HL-60 (cell line): ENCODE measurements around the gene CLDN9.

Experiments
- DNase-seq, 2 experiments: peaks; one replicate each; pipeline ENCODE4 v3.0.0-alpha.2; 2010 to 2020; ENCODE audit warnings: low read depth in 1 of 2, low spot score in 1 of 2
- H3K27ac ChIP-seq: fragments of 250-450 bp; sonication (Bioruptor Pico); replicated peaks from 2 replicates; pipeline ENCODE4 v1.5.1; 2020; ENCODE audit warnings: mild to moderate bottlenecking, moderate library complexity
- H3K27me3 ChIP-seq: fragments of 250-450 bp; sonication (Bioruptor Pico); 2 replicates; pipeline ENCODE4 v1.5.1; 2021; ENCODE audit warnings: mild to moderate bottlenecking, moderate library complexity; ENCODE audit not compliant: insufficient read depth, poor library complexity, severe bottlenecking
- H3K4me3 ChIP-seq: replicated peaks from 2 replicates; pipeline ENCODE4 v1.5.1; 2011; ENCODE audit warnings: mild to moderate bottlenecking, control low read depth, low read length; ENCODE audit not compliant: insufficient read depth
- CTCF ChIP-seq: IDR thresholded peaks from one replicate; pipeline ENCODE4 v1.5.1; 2011; ENCODE audit warnings: low read length, control low read depth, inconsistent platforms; ENCODE audit not compliant: insufficient read depth
- GABPA ChIP-seq: IDR thresholded peaks from 2 replicates; pipeline ENCODE4 v1.6.1; 2012; ENCODE audit warnings: low read depth
- POLR2AphosphoS5 ChIP-seq: IDR thresholded peaks from 2 replicates; pipeline ENCODE4 v1.6.1; 2012; ENCODE audit warnings: low read depth
- REST ChIP-seq: IDR thresholded peaks from 2 replicates; pipeline ENCODE4 v1.6.1; 2012; ENCODE audit warnings: low read depth; ENCODE audit not compliant: insufficient replicate concordance
- SPI1 ChIP-seq: IDR thresholded peaks from 2 replicates; pipeline ENCODE4 v1.6.1; 2012; ENCODE audit warnings: low read depth, mild to moderate bottlenecking, borderline replicate concordance

Gene CLDN9

GRCh38 chr16:3062553-3062952 lies 49.8 kb downstream of the CLDN9 start:
- DNase-seq, result no peak
- H3K27me3 ChIP-seq, result no peaks in the 10 kb centered on the region
- no peak overlapping the region for H3K4me3 ChIP-seq
- TF ChIP-seq SPI1 (no peak), REST (no peak), POLR2AphosphoS5 (no peak), CTCF (no peak), GABPA (no peak)
- H3K27ac ChIP-seq, result peak overlapping the region; percentile 43; the same call in 1 of the 2 replicates

GRCh38 chr16:3063625-3064386 lies 51.1 kb downstream of the CLDN9 start:
- H3K27me3 ChIP-seq, result no peaks in the 10 kb centered on the region
- no peak overlapping the region for H3K4me3 ChIP-seq
- TF ChIP-seq GABPA (no peak), SPI1 (no peak), REST (no peak), CTCF (no peak), POLR2AphosphoS5 (no peak)
- DNase-seq, result no peak
- no peak overlapping the region for H3K27ac ChIP-seq
